Measurements from ENCODE around the gene MAP4K5.

DNA sequence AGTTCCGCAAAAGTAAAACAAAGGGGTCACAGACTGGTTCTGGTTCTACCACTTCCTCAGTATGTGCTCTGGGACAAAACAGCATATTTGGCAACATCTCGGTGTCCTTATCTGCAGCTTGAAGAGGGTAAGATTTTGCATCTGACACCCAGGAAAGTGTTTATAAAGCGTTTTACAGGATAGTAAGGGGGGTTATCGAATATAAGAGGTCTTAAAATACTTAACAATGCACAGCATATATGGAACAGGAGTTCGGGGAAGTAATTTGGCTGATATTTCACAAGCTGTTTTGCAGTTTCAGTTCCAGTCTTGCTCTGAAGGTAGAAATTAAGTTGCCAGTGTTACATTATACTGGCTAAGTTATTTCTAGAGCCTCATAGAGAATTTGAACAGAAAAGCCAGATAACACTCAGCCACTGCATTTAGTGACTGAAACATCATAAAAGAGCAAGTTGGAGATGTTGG, 904 bp upstream of the MAP4K5 start:
- no peak for TF ChIP-seq CTCF (IDR thresholded peaks at IDR 0.05; ENCODE audit: insufficient read depth, low read depth, low read length)
- no peak for TF ChIP-seq EZH2 (IDR thresholded peaks at IDR 0.05; ENCODE audit: insufficient read depth, low read length)

Data from astrocyte (in vitro differentiated cells and primary cell).